Chondrocyte (in vitro differentiated cells): Measurements from ENCODE around the gene CLTCL1. TPM values are rescaled to one million over a fixed set of nuclear protein-coding genes. Genes with fewer than 3 reads are reported as not detected.
"Not testable (repeated sequence)": the region's sequence is repeated elsewhere in the genome, so short reads cannot be mapped to it uniquely, and the experiment has no call there.

Experiments
- DNase-seq: peaks from one replicate; pipeline ENCODE4 v3.0.0; 2021; ENCODE audit warnings: mixed read lengths, low spot score
- H3K27ac Mint-ChIP-seq: one replicate; pipeline ENCODE4 v1.8.0; 2021; ENCODE audit warnings: mild to moderate bottlenecking, moderate library complexity, mixed read lengths; ENCODE audit not compliant: unreplicated experiment
- H3K27me3 Mint-ChIP-seq: 2 replicates; pipeline ENCODE4 v1.8.0; 2021; ENCODE audit warnings: low read depth, mixed read lengths
- H3K36me3 Mint-ChIP-seq: 2 replicates; pipeline ENCODE4 v1.8.0; 2021; ENCODE audit warnings: low read depth, mixed read lengths
- H3K4me1 Mint-ChIP-seq: 2 replicates; pipeline ENCODE4 v1.8.0; 2021; ENCODE audit warnings: low read depth, mild to moderate bottlenecking, mixed read lengths
- H3K4me3 Mint-ChIP-seq: one replicate; pipeline ENCODE4 v1.8.0; 2021; ENCODE audit warnings: mild to moderate bottlenecking, moderate library complexity, mixed read lengths; ENCODE audit not compliant: unreplicated experiment
- H3K9me3 Mint-ChIP-seq: 2 replicates; pipeline ENCODE4 v1.8.0; 2021; ENCODE audit warnings: low read depth, mixed read lengths
- CTCF ChIP-seq: fragments of 200-600 bp; sonication (generic); IDR thresholded peaks from 2 replicates; pipeline ENCODE4 v1.5.0; 2021; ENCODE audit warnings: antibody characterized with exemption, mild to moderate bottlenecking, moderate library complexity
- total RNA-seq: library from RNA; stranded (reverse); gene quantifications from 3 replicates; pipeline ENCODE4 v1.2.1, GENCODE V29; 2021

Gene CLTCL1
- total RNA-seq, 1 donor from 2014 or later, result 24.2 TPM

- no peak for DNase-seq
- Mint-ChIP-seq H3K4me1 (no peaks in the 10 kb centered on the region), H3K27me3 (no peaks in the 10 kb centered on the region), H3K27ac (no peak overlapping the region), H3K36me3 (peaks cover 56% of the 10 kb centered on the region), H3K9me3 (peaks cover 17% of the 10 kb centered on the region), H3K4me3 (no peak overlapping the region)
- no peak for TF ChIP-seq CTCF
Measured at GRCh38 chr22:19330865-19331418, 39.4 kb upstream of the CLTCL1 start.

GRCh38 chr22:19330205-19330604, 38.7 kb upstream of the CLTCL1 start:
- H3K4me1 Mint-ChIP-seq, DNase-seq, H3K4me3 Mint-ChIP-seq, H3K27me3 Mint-ChIP-seq, H3K27ac Mint-ChIP-seq: not testable (repeated sequence)
- H3K9me3 Mint-ChIP-seq, result peaks cover 11% of the 10 kb centered on the region
- peaks cover 50% of the 10 kb centered on the region for H3K36me3 Mint-ChIP-seq

GRCh38 chr22:19329454-19329853, 37.9 kb upstream of the CLTCL1 start:
- Mint-ChIP-seq H3K9me3 (peaks cover 8% of the 10 kb centered on the region), H3K4me3 (no peak overlapping the region)

GRCh38 chr22:19325296-19325948, 33.9 kb upstream of the CLTCL1 start:
- Mint-ChIP-seq H3K4me3 (no peak overlapping the region), H3K36me3 (peaks cover 24% of the 10 kb centered on the region), H3K4me1 (no peaks in the 10 kb centered on the region), H3K9me3 (peaks cover 3% of the 10 kb centered on the region), H3K27ac (no peak overlapping the region), H3K27me3 (no peaks in the 10 kb centered on the region)
- no peak for TF ChIP-seq CTCF
- no peak for DNase-seq

More at GRCh38 chr22:19329454-19329853, 37.9 kb upstream of the CLTCL1 start:
- Mint-ChIP-seq H3K36me3 (peaks cover 46% of the 10 kb centered on the region), H3K4me1 (no peaks in the 10 kb centered on the region), H3K27ac (no peak overlapping the region), H3K27me3 (no peaks in the 10 kb centered on the region)
- TF ChIP-seq CTCF, result no peak
- no peak for DNase-seq

GRCh38 chr22:19323420-19323819, 31.9 kb upstream of the CLTCL1 start:
- H3K9me3 Mint-ChIP-seq, H3K4me3 Mint-ChIP-seq, H3K27me3 Mint-ChIP-seq, DNase-seq, H3K27ac Mint-ChIP-seq, H3K4me1 Mint-ChIP-seq, H3K36me3 Mint-ChIP-seq: not testable (repeated sequence)

GRCh38 chr22:19321757-19322156, 30.2 kb upstream of the CLTCL1 start:
- H3K36me3 Mint-ChIP-seq, result peaks cover 6% of the 10 kb centered on the region
- no peaks in the 10 kb centered on the region for H3K27me3 Mint-ChIP-seq
- no peaks in the 10 kb centered on the region for H3K4me1 Mint-ChIP-seq
- no peak for DNase-seq
- TF ChIP-seq CTCF, result no peak
- no peak overlapping the region for H3K4me3 Mint-ChIP-seq
- H3K9me3 Mint-ChIP-seq, result peaks cover 14% of the 10 kb centered on the region
- no peak overlapping the region for H3K27ac Mint-ChIP-seq

- not testable (repeated sequence) for H3K4me3 Mint-ChIP-seq, H3K36me3 Mint-ChIP-seq, H3K27ac Mint-ChIP-seq, DNase-seq, H3K4me1 Mint-ChIP-seq, H3K27me3 Mint-ChIP-seq
- peaks cover 21% of the 10 kb centered on the region for H3K9me3 Mint-ChIP-seq
Measured at GRCh38 chr22:19320136-19320535, 28.6 kb upstream of the CLTCL1 start.
